Testis (tissue), 2 donors: ENCODE data around the gene DCDC2C.

Experiments used
- CTCF ChIP-seq, 3 experiments: fragments of 450-650 bp in 2 of 3; fragments of 200-600 bp in 1 of 3; sonication (generic) in 1 of 3; IDR thresholded peaks; one replicate each; pipeline ENCODE4 v1.5.1; 2016 to 2019; ENCODE audit warnings: antibody characterized with exemption in 3 of 3, mild to moderate bottlenecking in 2 of 3, moderate library complexity in 1 of 3
- POLR2A ChIP-seq: fragments of 450-650 bp; IDR thresholded peaks from one replicate; pipeline ENCODE4 v1.6.1; 2017; ENCODE audit warnings: antibody characterized with exemption, mild to moderate bottlenecking, moderate library complexity

DNA sequence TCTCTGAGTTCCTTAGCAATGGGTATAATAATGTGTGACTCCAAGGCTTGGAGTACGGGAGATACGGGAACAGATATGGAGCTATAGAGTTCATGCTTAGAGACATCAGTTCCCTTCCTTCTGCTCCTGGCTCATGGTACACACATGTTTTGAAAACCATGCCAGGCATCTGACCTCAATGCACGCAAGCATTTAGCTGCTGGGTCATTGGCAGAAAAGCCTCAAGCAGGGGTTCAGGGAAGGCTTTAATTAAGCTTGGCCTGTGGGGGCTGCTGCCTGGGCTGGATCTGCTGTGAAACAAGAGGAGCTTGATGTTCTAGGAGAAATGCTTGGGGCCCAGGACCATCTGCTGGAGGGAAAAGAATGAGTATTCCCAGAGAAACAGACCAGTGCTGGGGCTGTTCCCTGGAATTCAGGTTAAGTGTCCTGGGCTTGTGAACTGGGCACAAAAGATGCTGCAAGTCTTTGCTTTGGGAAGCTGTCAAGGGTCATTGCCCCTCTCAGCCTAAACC is 42.2 kb upstream of the DCDC2C start:
- TF ChIP-seq POLR2A (no peak), CTCF (IDR thresholded peaks at IDR 0.05) (no peak)
